Epithelial cell of esophagus (primary cell): Measurements from ENCODE around the gene FBXL5.

Experiments
- DNase-seq: peaks from one replicate; pipeline ENCODE4 v3.0.0; 2010; ENCODE audit warnings: low read depth
- H3K4me3 ChIP-seq: 2 replicates; pipeline ENCODE4 v1.5.1; 2011; ENCODE audit warnings: mild to moderate bottlenecking, low read length, control low read depth
- TF ChIP-seq, protein P1 (sequence below): IDR thresholded peaks from 2 replicates; pipeline ENCODE4 v1.5.1; 2011; ENCODE audit warnings: low read depth, mild to moderate bottlenecking, low read length, control low read depth, inconsistent platforms; ENCODE audit not compliant: insufficient read depth; ENCODE audit errors: missing control alignments

The FBXL5 gene

DNA sequence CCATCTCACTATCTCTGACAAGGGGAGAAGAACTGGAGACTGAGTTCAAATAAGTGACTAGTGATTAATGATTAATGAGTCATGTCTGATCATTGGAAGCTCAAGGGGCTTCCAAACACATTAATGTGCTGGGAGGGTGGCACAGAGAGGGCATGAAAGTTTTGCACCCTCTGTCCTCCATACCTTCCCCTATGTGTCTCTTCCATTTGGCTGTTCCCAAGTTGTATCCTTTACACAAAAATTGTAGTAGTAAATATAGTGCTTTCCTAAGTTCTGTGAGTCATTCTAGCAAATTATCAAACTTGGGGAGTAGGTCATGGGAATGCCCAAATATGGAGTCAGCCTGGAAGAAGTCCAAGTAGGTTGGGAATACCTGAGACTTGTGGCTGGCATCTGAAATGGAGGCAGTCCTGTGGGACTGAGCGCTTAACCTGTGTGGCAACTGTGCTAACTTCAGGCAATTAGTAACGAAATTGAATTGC lies 22.4 kb upstream of the FBXL5 start:
- TF ChIP-seq, protein P1, sequence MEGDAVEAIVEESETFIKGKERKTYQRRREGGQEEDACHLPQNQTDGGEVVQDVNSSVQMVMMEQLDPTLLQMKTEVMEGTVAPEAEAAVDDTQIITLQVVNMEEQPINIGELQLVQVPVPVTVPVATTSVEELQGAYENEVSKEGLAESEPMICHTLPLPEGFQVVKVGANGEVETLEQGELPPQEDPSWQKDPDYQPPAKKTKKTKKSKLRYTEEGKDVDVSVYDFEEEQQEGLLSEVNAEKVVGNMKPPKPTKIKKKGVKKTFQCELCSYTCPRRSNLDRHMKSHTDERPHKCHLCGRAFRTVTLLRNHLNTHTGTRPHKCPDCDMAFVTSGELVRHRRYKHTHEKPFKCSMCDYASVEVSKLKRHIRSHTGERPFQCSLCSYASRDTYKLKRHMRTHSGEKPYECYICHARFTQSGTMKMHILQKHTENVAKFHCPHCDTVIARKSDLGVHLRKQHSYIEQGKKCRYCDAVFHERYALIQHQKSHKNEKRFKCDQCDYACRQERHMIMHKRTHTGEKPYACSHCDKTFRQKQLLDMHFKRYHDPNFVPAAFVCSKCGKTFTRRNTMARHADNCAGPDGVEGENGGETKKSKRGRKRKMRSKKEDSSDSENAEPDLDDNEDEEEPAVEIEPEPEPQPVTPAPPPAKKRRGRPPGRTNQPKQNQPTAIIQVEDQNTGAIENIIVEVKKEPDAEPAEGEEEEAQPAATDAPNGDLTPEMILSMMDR: peak; percentile 21
- no peak overlapping the region for H3K4me3 ChIP-seq
- DNase-seq: peak; percentile 99

DNA sequence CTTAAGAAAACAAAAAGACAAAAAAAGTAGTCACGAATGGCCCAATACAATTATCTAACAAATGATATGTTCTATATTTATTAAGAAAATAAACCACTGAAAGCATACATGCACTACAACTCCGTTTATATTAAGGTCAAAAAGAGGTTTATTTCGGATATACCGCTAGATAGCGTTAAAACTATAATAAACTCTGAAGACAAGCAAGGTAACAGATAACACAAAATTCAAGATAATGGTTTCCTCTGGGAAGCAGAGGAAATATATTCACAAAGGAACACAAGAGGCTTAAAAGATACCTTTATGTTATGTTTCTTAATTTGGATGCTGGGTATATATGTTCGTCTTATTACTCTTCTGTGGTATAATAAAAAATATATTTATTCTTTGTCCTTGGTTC lies 21.7 kb upstream of the FBXL5 start:
- TF ChIP-seq, protein P1: no peak
- H3K4me3 ChIP-seq: no peak overlapping the region

DNA sequence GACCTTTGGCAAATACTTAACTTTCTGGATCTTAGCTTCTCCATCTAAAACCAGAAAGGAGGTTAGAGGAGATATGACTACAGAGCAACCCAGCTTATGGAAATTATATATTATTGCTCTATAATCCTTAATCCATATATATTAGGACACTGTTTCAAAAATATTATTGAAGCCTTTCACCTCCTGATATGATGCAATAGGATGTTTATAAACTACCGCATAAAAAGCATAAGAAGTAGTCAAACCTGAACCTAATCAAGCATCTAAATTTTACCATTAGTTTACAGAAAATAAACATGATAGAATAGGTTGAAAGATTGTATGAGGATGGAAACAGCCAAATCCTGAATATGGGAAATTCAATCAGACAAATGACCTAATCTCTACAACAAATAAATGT lies 20.9 kb upstream of the FBXL5 start:
- TF ChIP-seq, protein P1: no peak
- no peak overlapping the region for H3K4me3 ChIP-seq
- no peak for DNase-seq

More for the DNA sequence above, 21.7 kb upstream of the FBXL5 start:
- DNase-seq: no peak

DNA sequence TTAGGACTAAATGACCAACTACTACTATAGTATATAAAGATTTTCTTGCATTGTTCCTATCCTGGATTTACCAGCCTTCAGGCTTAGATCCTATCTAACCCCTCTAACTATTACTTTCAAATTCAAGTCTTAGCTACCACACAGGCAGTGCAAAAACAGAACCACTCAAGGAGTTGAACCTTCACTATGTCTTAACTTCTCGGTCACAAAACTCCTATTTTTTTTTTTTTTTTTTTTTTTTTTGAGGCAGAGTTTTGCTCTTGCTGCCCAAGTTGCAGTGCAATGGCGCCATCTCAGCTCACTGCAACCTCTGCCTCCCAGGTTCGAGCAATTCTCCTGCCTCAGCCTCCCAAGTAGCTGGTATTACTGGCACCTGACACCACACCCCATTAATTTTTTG lies 20.2 kb upstream of the FBXL5 start:
- H3K4me3 ChIP-seq: no peak overlapping the region
- DNase-seq: no peak
- TF ChIP-seq, protein P1: no peak

DNA sequence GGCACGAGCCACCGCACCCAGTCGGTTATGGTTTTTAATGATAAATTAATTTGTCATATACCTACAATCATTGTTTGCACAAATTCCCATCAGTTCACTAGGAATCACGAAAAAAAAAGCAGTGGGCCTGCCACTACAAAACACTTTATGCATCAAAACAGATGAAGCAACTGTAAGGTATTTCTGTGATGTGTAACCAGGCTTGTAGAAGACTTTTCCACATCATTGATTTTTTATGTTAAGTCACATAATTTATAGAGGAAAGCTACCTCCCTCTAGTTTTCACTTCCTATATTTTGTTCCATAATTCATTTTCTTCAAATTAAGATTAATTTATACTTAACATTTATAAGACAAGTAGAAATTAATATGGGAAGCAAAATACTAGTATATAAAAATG lies 19.8 kb upstream of the FBXL5 start:
- DNase-seq: no peak
- TF ChIP-seq, protein P1: no peak
- no peak overlapping the region for H3K4me3 ChIP-seq

DNA sequence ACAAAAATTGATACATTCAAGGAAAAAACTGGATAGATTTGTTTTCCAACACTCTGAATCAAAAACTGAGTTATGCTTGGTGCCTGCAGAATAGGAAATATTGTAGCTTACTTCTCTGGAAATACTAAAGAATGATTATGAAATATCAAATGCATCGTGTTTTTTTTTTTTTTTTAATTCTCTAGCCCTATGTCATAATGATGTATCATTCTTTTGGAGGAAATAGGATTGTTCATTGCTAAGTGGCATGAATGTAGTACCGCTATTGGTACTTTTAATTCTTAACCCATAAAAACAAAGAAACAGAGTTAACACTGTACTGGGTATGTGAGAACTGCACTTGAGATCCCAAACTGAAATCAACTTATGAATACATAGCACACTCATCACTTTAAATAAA lies 18.9 kb upstream of the FBXL5 start:
- no peak overlapping the region for H3K4me3 ChIP-seq
- no peak for DNase-seq
- TF ChIP-seq, protein P1: no peak

DNA sequence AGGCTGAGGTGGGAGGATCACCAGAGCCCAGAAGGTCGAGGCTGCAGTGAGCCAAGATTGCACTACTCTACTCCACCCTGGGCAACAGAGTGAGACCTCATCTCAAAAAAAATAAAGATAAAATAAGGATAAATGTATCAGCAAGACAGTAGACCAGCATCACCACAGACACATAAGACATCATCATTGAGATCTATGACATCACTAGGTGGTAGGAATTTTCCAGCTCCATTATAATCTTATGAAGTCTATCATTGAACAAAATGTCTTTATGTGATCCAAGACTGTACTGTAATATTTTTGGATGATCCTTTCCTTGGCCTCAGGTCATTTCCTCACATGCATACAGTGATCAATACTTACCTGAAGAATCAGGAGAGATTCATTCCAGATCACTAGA lies 18.2 kb upstream of the FBXL5 start:
- no peak overlapping the region for H3K4me3 ChIP-seq
- no peak for DNase-seq
- TF ChIP-seq, protein P1: no peak
